Stimulated activated naive B cell treated with anti-CD40 and anti-IgM and Interleukin-4, amounts not matched to agents 10 μg/mL and 1 μg/mL and 100 μg/mL, for 72 hours (primary cell): ENCODE data around the gene ADPRM.

Source experiments
- ATAC-seq, 2 donors: fragments of 150-1000 bp; cut with Tn5 transposase; replicated peaks; 2 replicates each; pipeline ENCODE4 v1.10.0; 2021; ENCODE audit warnings: moderate library complexity in 1 of 2
- DNase-seq: peaks from one replicate; pipeline ENCODE4 v3.0.0; 2021
- H3K27ac Mint-ChIP-seq: one replicate; pipeline ENCODE4 v1.8.0; 2022; ENCODE audit warnings: mild to moderate bottlenecking, mixed read lengths
- H3K27me3 Mint-ChIP-seq, 2 donors: one replicate each; pipeline ENCODE4 v1.8.0; 2022; ENCODE audit warnings: mixed read lengths in 2 of 2
- H3K36me3 Mint-ChIP-seq, 2 donors: one replicate each; pipeline ENCODE4 v1.8.0; 2022; ENCODE audit warnings: mixed read lengths in 2 of 2, mild to moderate bottlenecking in 1 of 2
- H3K4me1 Mint-ChIP-seq, 2 donors: one replicate each; pipeline ENCODE4 v1.8.0; 2022; ENCODE audit warnings: mixed read lengths in 2 of 2, mild to moderate bottlenecking in 1 of 2
- H3K4me3 Mint-ChIP-seq, 2 donors: one replicate each; pipeline ENCODE4 v1.8.0; 2022; ENCODE audit warnings: mild to moderate bottlenecking in 2 of 2, mixed read lengths in 2 of 2, moderate library complexity in 1 of 2
- H3K9me3 Mint-ChIP-seq, 2 donors: one replicate each; pipeline ENCODE4 v1.8.0; 2022; ENCODE audit warnings: mixed read lengths in 2 of 2, mild to moderate bottlenecking in 1 of 2

ADPRM gene, protein sequence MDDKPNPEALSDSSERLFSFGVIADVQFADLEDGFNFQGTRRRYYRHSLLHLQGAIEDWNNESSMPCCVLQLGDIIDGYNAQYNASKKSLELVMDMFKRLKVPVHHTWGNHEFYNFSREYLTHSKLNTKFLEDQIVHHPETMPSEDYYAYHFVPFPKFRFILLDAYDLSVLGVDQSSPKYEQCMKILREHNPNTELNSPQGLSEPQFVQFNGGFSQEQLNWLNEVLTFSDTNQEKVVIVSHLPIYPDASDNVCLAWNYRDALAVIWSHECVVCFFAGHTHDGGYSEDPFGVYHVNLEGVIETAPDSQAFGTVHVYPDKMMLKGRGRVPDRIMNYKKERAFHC

DNA sequence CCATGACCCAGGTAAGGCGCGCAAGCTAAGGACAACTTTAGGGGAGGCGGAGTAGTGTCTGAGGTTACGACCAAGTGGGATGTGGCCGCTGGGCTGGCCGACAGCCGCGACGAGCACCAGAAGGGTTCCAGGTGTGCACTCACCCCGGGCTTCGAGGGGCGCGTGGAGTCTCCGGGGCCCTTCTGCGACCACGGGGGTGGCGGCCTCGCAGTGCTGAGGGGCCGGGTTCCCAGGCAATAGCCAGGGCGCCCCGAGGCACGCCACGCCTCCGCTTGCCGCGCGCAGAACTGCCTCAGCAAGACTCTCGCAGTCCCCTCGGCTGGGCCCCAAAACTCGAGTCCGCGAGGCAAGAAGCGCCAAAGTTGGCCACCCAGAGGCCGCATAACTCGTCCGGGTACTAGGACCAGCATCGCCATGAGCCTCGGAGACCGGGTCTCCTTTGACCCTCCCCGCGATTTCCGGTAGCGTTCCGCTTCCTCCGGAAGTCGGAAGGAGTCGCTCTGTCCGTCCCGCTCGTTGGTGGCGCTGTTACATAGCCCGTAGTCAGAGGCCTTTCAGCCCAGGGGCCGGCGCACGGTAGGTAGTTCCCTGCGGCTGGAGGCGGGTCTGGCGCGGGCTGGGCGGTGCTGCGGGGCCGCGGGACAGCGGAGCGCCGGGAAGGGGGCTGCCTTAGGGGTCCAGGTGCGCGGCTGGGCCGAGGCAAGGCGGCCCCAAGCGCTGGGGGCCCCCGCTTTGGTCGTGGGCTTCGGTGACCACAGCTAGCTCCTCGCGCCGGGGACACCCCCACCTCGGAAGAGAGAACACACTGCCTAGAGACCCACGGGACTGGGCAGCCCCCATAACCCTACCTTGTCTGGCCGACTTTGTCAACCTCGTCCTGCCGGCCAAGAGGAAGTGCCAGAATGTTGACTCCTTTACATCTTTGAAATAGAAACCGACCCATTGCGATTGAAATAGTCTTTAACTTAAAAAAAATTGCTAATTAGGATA is at the start of gene ADPRM, which contains the start of gene SCO1:
ADPRM (plus strand) TSS at position 503 of the 990 bp plus-strand sequence. CDS start 7,333 bp downstream, outside the sequence.
SCO1 (minus strand) TSS at position 442 of the 990 bp plus-strand sequence; CDS start at position 416, 26 bp downstream.
- H3K36me3 Mint-ChIP-seq: peaks cover 17 to 26% of the 10 kb centered on the region in 2 donors

DNA sequence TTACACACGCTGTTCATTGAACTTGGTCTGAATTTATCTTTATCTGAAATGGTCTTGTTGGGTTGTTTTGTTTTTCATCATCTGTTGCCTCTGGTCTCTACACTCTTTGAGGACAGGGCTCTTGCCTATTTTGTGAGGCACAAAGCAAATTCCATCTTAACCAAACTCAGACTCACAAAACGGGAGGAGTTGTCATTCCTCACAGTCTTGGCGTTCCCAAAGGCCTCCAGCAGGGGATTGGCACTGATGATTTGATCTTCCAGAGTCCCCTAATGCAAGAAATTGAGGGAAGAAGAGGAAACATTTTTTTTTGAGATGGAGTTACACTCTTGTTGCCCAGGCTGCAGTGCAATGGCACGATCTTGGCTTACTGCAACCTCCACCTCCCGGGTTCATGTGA is 49.0 kb upstream of the ADPRM start:
- H3K4me3 Mint-ChIP-seq: no peak overlapping the region
- H3K9me3 Mint-ChIP-seq: no peaks in the 10 kb centered on the region
- no peak for ATAC-seq
- DNase-seq: no peak
- peaks cover 13 to 37% of the 10 kb centered on the region in 2 donors for H3K36me3 Mint-ChIP-seq
- peaks cover 0 to 1% of the 10 kb centered on the region in 2 donors for H3K27me3 Mint-ChIP-seq
- no peak overlapping the region for H3K27ac Mint-ChIP-seq
- peaks cover 7 to 8% of the 10 kb centered on the region in 2 donors for H3K4me1 Mint-ChIP-seq

More for the DNA sequence above, at the start of gene ADPRM, which contains the start of gene SCO1:
- H3K4me3 Mint-ChIP-seq: peak within 1 kb of the TSS; percentile 92
- DNase-seq (peak; percentile 93), ATAC-seq (peak; percentile 96 to 97)
- H3K27ac Mint-ChIP-seq: peak within 1 kb of the TSS; percentile 96
- H3K9me3 Mint-ChIP-seq: no peaks in the 10 kb centered on the region
- no peaks in the 10 kb centered on the region for H3K27me3 Mint-ChIP-seq
- H3K4me1 Mint-ChIP-seq: peaks cover 25 to 53% of the 10 kb centered on the region in 2 donors

DNA sequence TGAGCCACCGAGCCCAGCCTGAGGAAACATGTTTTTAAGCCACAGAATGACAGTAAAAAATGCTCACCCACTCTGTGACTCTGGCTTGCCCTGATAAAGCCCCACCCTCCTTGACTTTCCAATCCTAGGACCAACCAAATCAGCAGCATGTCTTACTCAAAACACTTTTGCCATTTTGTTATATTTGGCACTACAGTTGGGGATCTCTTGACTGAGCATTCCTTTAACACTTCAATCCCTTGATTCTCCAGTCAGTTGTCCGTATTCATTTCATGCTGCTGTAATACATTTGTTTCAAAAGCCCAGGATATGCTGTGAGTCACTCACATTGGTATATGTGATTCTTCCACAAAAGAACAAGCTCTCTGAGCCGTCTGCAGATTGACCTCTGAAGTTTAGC is 48.4 kb upstream of the ADPRM start:
- Mint-ChIP-seq H3K4me1 (peaks cover 7 to 12% of the 10 kb centered on the region in 2 donors), H3K36me3 (peaks cover 10 to 36% of the 10 kb centered on the region in 2 donors), H3K27ac (no peak overlapping the region), H3K4me3 (no peak overlapping the region), H3K27me3 (peaks cover 0 to 6% of the 10 kb centered on the region in 2 donors), H3K9me3 (no peaks in the 10 kb centered on the region)
- DNase-seq: no peak
- no peak for ATAC-seq

DNA sequence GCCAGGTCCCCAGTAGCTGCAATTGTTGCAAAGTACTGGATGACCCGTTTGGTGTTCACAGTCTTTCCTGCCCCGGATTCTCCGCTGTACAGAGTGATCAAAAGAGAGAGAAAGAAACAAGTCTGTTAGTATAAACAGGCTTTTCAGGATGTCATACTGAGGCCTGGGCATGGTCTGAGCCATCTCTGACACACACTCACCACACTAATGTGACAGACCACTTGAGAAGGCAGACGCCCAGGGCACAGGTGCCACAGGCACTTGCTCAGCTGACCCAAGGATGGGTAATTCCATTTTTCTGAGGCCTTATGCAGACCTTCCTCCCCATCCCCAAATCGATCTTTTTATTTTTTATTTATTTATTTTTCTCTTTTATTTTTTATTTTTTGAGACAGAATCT is 47.8 kb upstream of the ADPRM start:
- DNase-seq: no peak
- ATAC-seq: no peak
- H3K4me3 Mint-ChIP-seq: no peak overlapping the region
- peaks cover 6 to 29% of the 10 kb centered on the region in 2 donors for H3K36me3 Mint-ChIP-seq
- peaks cover 9 to 12% of the 10 kb centered on the region in 2 donors for H3K4me1 Mint-ChIP-seq
- H3K9me3 Mint-ChIP-seq: no peaks in the 10 kb centered on the region
- H3K27ac Mint-ChIP-seq: no peak overlapping the region
- H3K27me3 Mint-ChIP-seq: peaks cover 0 to 9% of the 10 kb centered on the region in 2 donors

DNA sequence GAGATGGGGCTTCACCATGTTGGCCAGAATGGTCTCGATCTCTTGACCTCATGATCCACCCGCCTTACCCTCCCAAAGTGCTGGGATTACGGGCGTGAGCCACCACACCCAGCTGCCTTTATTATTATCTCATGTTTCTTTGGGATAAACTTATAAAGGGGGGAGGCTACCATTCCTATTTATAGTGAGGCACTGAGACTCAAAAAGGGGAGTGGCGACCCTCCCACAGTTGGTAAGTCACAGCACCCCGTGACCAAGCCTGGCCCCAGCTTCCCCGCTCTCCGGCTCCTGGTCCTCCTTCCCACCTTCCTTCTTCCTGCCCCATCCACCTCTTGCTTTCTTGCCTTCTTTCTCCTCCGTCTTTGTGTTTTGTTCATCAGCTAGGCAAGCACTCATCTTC is 45.5 kb upstream of the ADPRM start:
- H3K4me3 Mint-ChIP-seq: no peak overlapping the region
- no peak for ATAC-seq

DNA sequence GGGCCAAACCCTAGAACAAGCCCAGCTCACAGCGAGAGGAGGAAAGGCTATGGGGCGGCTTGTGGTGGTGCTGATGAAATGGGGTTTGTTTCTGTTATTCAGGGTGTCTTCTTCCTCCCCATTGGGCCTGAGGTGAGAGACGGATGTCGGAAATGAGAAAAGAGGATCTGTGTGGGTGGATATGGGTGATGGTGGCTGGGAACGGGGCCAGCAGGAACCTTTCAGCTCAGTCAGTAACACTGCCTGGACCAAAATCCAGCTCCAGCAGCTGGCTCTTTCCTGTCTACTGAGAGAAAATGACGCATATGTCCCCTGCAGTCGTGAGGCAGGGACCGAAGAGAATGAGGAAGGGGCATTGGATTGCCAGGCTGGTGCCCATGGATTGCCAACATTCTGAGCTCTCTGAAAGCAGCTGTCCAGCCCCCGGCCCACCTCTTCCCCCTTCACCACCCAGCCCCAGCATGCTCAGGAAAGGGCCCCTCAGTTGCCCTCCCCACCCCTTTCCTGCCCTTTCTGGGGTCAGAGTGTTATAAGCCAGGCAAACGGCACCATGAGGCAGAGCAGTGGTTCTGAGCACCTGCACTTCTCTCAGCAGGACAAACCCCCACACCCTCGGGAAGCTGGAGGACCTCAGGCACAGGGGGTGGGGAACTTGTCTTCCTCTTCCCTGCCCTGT is 44.3 kb upstream of the ADPRM start:
- H3K27me3 Mint-ChIP-seq: peaks cover 0 to 9% of the 10 kb centered on the region in 2 donors
- no peaks in the 10 kb centered on the region for H3K9me3 Mint-ChIP-seq
- peak; percentile 65 to 83 for ATAC-seq
- no peak overlapping the region for H3K4me3 Mint-ChIP-seq
- peaks cover 9 to 30% of the 10 kb centered on the region in 2 donors for H3K36me3 Mint-ChIP-seq
- no peak overlapping the region for H3K27ac Mint-ChIP-seq
- no peak for DNase-seq
- H3K4me1 Mint-ChIP-seq: peaks cover 9 to 12% of the 10 kb centered on the region in 2 donors

More for the DNA sequence above, 45.5 kb upstream of the ADPRM start:
- H3K27ac Mint-ChIP-seq: no peak overlapping the region
- H3K9me3 Mint-ChIP-seq: no peaks in the 10 kb centered on the region
- H3K4me1 Mint-ChIP-seq: peaks cover 9 to 12% of the 10 kb centered on the region in 2 donors
- H3K36me3 Mint-ChIP-seq: peaks cover 7 to 34% of the 10 kb centered on the region in 2 donors
- DNase-seq: no peak
- peaks cover 0 to 9% of the 10 kb centered on the region in 2 donors for H3K27me3 Mint-ChIP-seq

DNA sequence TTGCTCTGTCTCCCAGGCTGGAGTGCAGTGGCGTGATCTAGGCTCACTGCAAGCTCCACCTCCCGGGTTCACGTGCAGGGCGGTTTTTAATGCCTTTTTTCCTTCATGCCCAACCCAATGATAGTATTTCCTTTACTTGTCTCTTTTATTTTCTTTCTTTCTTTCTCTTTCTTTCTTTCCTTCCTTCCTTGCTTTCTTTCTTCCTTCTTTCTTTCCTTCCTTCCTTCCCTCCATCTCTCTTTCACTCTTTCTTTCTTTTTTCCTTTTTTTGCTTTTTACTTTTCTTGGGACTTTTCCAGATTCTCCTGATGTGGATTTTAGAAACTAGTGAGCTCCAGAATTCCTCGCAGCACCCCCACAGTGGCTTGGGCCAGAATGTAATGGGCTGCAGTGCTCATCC is 43.4 kb upstream of the ADPRM start:
- ATAC-seq: no peak
- no peak overlapping the region for H3K27ac Mint-ChIP-seq
- no peak overlapping the region for H3K4me3 Mint-ChIP-seq
- no peaks in the 10 kb centered on the region for H3K9me3 Mint-ChIP-seq
- no peak for DNase-seq
- H3K4me1 Mint-ChIP-seq: peaks cover 9 to 12% of the 10 kb centered on the region in 2 donors
- peaks cover 0 to 9% of the 10 kb centered on the region in 2 donors for H3K27me3 Mint-ChIP-seq
- peaks cover 10 to 30% of the 10 kb centered on the region in 2 donors for H3K36me3 Mint-ChIP-seq

DNA sequence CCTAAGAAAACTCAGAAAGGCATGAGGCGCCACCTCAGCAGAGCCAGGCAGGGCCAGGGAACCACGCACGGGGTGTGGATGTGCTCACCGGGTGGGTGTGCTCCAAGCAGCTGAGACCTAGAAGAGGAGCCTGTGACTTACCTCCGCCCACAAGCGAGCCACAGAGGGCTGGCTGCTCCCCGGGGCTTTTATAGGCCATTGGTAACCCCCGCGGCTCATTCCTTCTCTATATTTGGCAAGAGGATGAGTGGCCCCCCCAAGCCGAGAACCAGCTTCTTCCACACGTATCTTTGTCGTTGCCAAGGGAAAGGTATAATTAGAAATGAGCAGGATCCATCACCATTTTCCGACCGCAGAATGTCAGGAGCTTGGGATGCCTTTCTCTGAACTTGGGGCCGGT is 40.2 kb upstream of the ADPRM start, which contains the start of gene MYH3:
MYH3 (minus strand) TSS at position 162 of the 400 bp plus-strand sequence. CDS start 2,245 bp downstream, outside the sequence.
- no peak for ATAC-seq
- Mint-ChIP-seq H3K9me3 (no peaks in the 10 kb centered on the region), H3K27ac (no peak within 1 kb of the TSS), H3K4me3 (no peak within 1 kb of the TSS), H3K36me3 (peaks cover 17 to 31% of the 10 kb centered on the region in 2 donors), H3K27me3 (peaks cover 0 to 9% of the 10 kb centered on the region in 2 donors), H3K4me1 (peaks cover 8 to 12% of the 10 kb centered on the region in 2 donors)
- DNase-seq: no peak

DNA sequence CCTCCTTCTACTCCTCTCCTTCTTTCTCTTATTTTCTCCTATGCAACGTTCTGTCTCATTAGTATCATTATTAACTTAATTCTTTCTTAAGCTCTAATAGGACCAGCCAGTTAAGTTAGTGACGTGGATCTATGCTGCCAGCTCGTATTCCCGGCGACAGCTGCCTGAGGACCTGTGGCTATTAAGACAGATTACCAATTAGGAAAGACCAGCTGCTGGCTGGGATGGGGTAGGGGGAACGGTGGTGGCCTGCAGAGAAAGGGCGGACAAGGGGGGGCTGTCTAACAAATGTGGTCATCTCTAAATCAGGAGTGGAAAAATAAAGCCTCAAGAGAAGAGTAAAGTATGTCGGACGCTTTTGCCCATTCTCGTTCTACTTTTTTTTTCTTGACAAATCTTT is 39.5 kb upstream of the ADPRM start:
- Mint-ChIP-seq H3K27ac (no peak overlapping the region), H3K4me1 (peaks cover 4 to 9% of the 10 kb centered on the region in 2 donors), H3K27me3 (peaks cover 0 to 9% of the 10 kb centered on the region in 2 donors), H3K9me3 (no peaks in the 10 kb centered on the region), H3K36me3 (peaks cover 19 to 32% of the 10 kb centered on the region in 2 donors), H3K4me3 (no peak overlapping the region)
- DNase-seq: no peak
- ATAC-seq: no peak

DNA sequence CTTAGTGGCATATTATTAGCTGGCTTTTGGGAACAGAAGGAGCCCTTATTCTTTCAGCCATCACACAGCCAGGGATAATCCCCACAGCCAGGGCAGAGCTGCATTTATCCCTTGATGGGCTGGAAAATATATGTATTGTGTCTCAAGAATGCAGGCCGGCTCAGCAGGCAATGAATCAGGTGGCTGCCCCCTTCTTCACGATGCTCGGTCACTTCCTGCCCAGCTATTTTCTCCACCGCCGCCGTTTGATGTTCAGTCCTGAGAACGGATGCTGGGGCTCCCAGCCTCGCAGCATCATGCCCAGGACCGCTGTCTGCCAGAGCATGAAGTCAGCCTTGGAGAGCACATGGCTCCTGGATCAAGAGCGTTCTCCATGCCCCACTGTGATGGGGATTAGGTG is 36.0 kb upstream of the ADPRM start:
- Mint-ChIP-seq H3K4me1 (no peaks in the 10 kb centered on the region), H3K36me3 (peaks cover 31 to 43% of the 10 kb centered on the region in 2 donors), H3K9me3 (no peaks in the 10 kb centered on the region), H3K27ac (no peak overlapping the region), H3K27me3 (no peaks in the 10 kb centered on the region), H3K4me3 (no peak overlapping the region)
- ATAC-seq: no peak
- no peak for DNase-seq

DNA sequence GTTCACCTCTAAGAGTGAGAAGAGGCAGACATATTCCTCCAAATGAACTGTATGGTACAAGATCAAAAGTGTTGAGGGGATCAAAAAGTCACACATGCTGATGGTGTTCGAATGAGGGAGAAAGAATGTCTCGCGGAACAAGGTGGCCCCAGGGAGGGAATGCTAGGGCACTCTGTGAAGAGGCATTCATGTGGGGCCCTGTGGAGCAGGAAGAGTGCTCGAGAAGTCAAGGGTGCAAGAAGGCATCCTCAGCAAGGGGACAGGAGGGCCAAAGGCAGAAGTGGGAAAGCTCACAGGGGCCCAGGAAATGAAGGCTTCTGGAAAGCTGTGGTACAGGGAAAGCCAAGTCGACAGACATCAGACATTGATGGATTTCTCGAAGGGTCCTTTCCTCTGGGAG is 34.2 kb upstream of the ADPRM start:
- Mint-ChIP-seq H3K9me3 (no peaks in the 10 kb centered on the region), H3K36me3 (peaks cover 30 to 38% of the 10 kb centered on the region in 2 donors), H3K4me1 (no peaks in the 10 kb centered on the region), H3K27me3 (no peaks in the 10 kb centered on the region), H3K4me3 (no peak overlapping the region), H3K27ac (no peak overlapping the region)
- DNase-seq: no peak
- ATAC-seq: no peak

DNA sequence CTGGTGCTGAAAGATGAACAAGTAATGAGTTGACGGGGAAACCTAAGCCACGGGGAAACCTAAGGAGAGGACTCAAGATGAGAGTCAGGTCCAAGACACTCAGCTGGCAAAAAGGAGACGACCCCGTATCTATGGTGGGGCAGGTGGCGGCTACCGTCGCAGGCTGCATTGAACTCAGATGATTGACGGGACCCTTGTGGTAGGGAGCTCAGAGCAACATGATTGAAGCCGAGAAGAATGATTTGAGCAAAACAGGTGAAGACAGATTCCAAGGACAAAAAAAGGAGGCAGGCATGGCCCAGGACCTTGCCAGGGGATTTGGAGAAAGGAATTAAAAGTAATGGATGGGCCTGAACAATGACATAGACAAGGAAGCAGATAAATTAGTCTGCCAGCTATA is 32.8 kb upstream of the ADPRM start:
- Mint-ChIP-seq H3K27ac (no peak overlapping the region), H3K36me3 (peaks cover 22 to 30% of the 10 kb centered on the region in 2 donors), H3K4me1 (no peaks in the 10 kb centered on the region), H3K27me3 (no peaks in the 10 kb centered on the region), H3K9me3 (no peaks in the 10 kb centered on the region), H3K4me3 (no peak overlapping the region)
- no peak for DNase-seq
- no peak for ATAC-seq

DNA sequence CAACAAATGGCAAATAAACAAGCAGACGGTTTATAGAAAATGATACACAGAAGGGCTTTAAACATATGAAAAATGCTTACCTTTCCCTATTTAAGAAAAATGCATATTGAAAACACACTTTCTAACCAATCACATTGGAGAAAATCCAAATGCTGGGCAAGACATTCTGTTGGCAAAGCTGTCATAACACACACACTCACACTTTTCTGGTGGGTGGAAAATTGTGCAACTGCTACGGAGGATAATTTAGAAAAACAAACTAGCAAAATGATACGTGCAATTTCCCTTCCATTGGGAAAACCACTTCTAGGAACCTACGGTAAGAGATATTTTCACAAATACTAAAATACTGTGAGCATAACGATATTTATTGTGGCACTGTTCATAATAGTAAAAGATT is 30.5 kb upstream of the ADPRM start:
- ATAC-seq: no peak
- H3K9me3 Mint-ChIP-seq: no peaks in the 10 kb centered on the region

More for the DNA sequence above, 30.5 kb upstream of the ADPRM start:
- no peaks in the 10 kb centered on the region for H3K27me3 Mint-ChIP-seq
- H3K36me3 Mint-ChIP-seq: peaks cover 18 to 22% of the 10 kb centered on the region in 2 donors
- no peak overlapping the region for H3K4me3 Mint-ChIP-seq
- H3K4me1 Mint-ChIP-seq: no peaks in the 10 kb centered on the region
- DNase-seq: no peak
- H3K27ac Mint-ChIP-seq: no peak overlapping the region
